GM21423 (cell line): ENCODE measurements around the gene SAXO2.
"Not testable (repeated sequence)": the region's sequence is repeated elsewhere in the genome, so short reads cannot be mapped to it uniquely, and the experiment has no call there.

Experiments used
- ATAC-seq: cut with Tn5 transposase; IDR thresholded peaks from one replicate; pipeline ENCODE4 v1.9.1; 2021; ENCODE audit warnings: mild to moderate bottlenecking, moderate library complexity; ENCODE audit not compliant: unreplicated experiment

The SAXO2 gene

GRCh38 chr15:82332711-82333602 is 70.3 kb downstream of the SAXO2 start:
- not testable (repeated sequence) for ATAC-seq

GRCh38 chr15:82333603-82334553 is 71.3 kb downstream of the SAXO2 start:
- not testable (repeated sequence) for ATAC-seq
